HCT116 (cell line): Measurements from ENCODE around the gene ROR2.

Experiments
- CTCF ChIP-seq, 3 experiments: fragments of 200-600 bp in 1 of 3; sonication (generic) in 1 of 3; IDR thresholded peaks in 2 of 3; conservative IDR thresholded peaks in 1 of 3; 2 replicates each; pipeline ENCODE4 v1.5.1; 2012 to 2017; ENCODE audit warnings: low read depth in 2 of 3, low read length in 2 of 3, antibody characterized with exemption in 1 of 3, borderline replicate concordance in 1 of 3, control low read depth in 1 of 3, mild to moderate bottlenecking in 1 of 3, mixed read lengths in 1 of 3, mixed run types in 1 of 3, moderate library complexity in 1 of 3; ENCODE audit not compliant: insufficient read depth in 1 of 3
- MAX ChIP-seq: IDR thresholded peaks from 2 replicates; pipeline ENCODE4 v1.6.1; 2012
- SIN3A ChIP-seq: IDR thresholded peaks from 2 replicates; pipeline ENCODE4 v1.6.1; 2012; ENCODE audit warnings: low read depth

- TF ChIP-seq SIN3A, result no peak
- no peak for TF ChIP-seq CTCF (IDR thresholded peaks at IDR 0.05 in 2 of 3, conservative IDR thresholded peaks at IDR 0.05 in 1 of 3; ENCODE audit: borderline replicate concordance in 1 of 3, insufficient read depth in 1 of 3, low read depth in 2 of 3, low read length in 2 of 3)
- TF ChIP-seq MAX, result no peak
Observed at GRCh38 chr9:91753711-91754110, 196.3 kb downstream of the ROR2 start.
